Spleen (tissue), 11 donors: ENCODE data around the gene STX18. TPM values are rescaled to one million over a fixed set of nuclear protein-coding genes. Genes with fewer than 3 reads are reported as not detected.

Experiments used
- DNase-seq: peaks from one replicate; pipeline ENCODE4 v3.0.0-alpha.2; 2020
- H3K27ac ChIP-seq, 8 donors: fragments of 200-600 bp; sonication (generic) in 7 of 8; 1 replicate in 4 of 8; 2 replicates in 4 of 8; pipeline versions ENCODE4 v1.5.0 to v1.8.0; 2016 to 2021; ENCODE audit warnings: inconsistent platforms in 4 of 8, mild to moderate bottlenecking in 4 of 8, moderate library complexity in 1 of 8
- H3K27me3 ChIP-seq, 7 donors: fragments of 200-600 bp; sonication (generic) in 6 of 7; replicated peaks in 1 of 7; 1 replicate in 4 of 7; 2 replicates in 3 of 7; pipeline versions ENCODE4 v1.5.0 to v1.8.0; 2016 to 2021; ENCODE audit warnings: inconsistent platforms in 3 of 7, mild to moderate bottlenecking in 1 of 7
- H3K36me3 ChIP-seq, 6 donors: fragments of 200-600 bp; sonication (generic) in 5 of 6; 1 replicate in 4 of 6; 2 replicates in 2 of 6; pipeline versions ENCODE4 v1.5.0 to v1.8.0; 2016 to 2021; ENCODE audit warnings: inconsistent platforms in 2 of 6
- H3K4me1 ChIP-seq, 6 donors: fragments of 200-600 bp; sonication (generic) in 5 of 6; 1 replicate in 3 of 6; 2 replicates in 3 of 6; pipeline versions ENCODE4 v1.5.0 to v1.8.0; 2016 to 2021; ENCODE audit warnings: inconsistent platforms in 3 of 6
- H3K4me3 ChIP-seq, 8 donors: fragments of 200-600 bp; sonication (generic) in 7 of 8; 1 replicate in 4 of 8; 2 replicates in 4 of 8; pipeline versions ENCODE4 v1.5.0 to v1.8.0; 2016 to 2021; ENCODE audit warnings: inconsistent platforms in 4 of 8, mild to moderate bottlenecking in 4 of 8, moderate library complexity in 2 of 8
- H3K9me3 ChIP-seq, 8 donors: fragments of 200-600 bp; sonication (generic) in 7 of 8; 1 replicate in 4 of 8; 2 replicates in 4 of 8; pipeline versions ENCODE4 v1.5.0 to v1.8.0; 2016 to 2021; ENCODE audit warnings: inconsistent platforms in 4 of 8
- CTCF ChIP-seq, 11 experiments: fragments of 200-600 bp in 7 of 11; fragments of 450-650 bp in 4 of 11; sonication (generic) in 4 of 11; IDR thresholded peaks in 8 of 11; conservative IDR thresholded peaks in 3 of 11; 1 replicate in 7 of 11; 2 replicates in 4 of 11; pipeline versions ENCODE4 v1.4.0 to v1.8.0; 2016 to 2021; ENCODE audit warnings: antibody characterized with exemption in 11 of 11, inconsistent platforms in 4 of 11, mild to moderate bottlenecking in 1 of 11
- POLR2A ChIP-seq, 3 donors: fragments of 450-650 bp; IDR thresholded peaks; one replicate each; pipeline ENCODE4 v1.5.1; 2017; ENCODE audit warnings: antibody characterized with exemption in 3 of 3, mild to moderate bottlenecking in 1 of 3
- POLR2AphosphoS5 ChIP-seq, 3 donors: sonication (generic); formaldehyde crosslinking; IDR thresholded peaks; one replicate each; pipeline ENCODE4 v1.5.1; 2017; ENCODE audit warnings: antibody characterized with exemption in 3 of 3
- WGBS, 5 donors: extraction: QIAGEN DNeasy Blood & Tissue Kit in 3 of 5; methylation state at CpG; one replicate each; pipeline versions ENCODE4 v1.1.5 to v1.1.7; 2013 to 2018; 5-methylcytosine and 5-hydroxymethylcytosine counted together
- intact Hi-C: fragments of 100-400 bp; cut with DNase I; formaldehyde crosslinking; loops from one replicate; pipeline ENCODE4 v1.15.0; 2023; ENCODE audit warnings: low total_unique reads
- polyA plus RNA-seq, 3 donors: library from polyadenylated mRNA; stranded (reverse); fragments of 200-250 nt; gene quantifications; one replicate each; pipeline ENCODE4 v1.2.1, GENCODE V29; 2013
- total RNA-seq, 7 donors: library from RNA; depleted of rRNA in 3 of 7; stranded (reverse); fragments of >200 nt in 3 of 7; fragmentation: NEBNext Ultra II Directional in 4 of 7; extraction: Animal tissue kit (Norgen Biotek cat#: 25700) in 4 of 7; gene quantifications; one replicate each; pipeline versions ENCODE4 v1.1.0 to v1.2.1, GENCODE V29; 2016 to 2021
- donor health status: healthy with polysubstance abuse.
- donor health status: DM: no; HTN: no; CAD: no; lungs with moderate emphysema.
- donor health status: DM: no; HTN: no; CAD: no.
- donor health status: Bipolar disorder and iron deficiency.
- donor health status: healthy.
- donor health status: DM: no; HTN: no; CAD: no.
- donor health status: DM: yes; HTN: yes; CAD: no.

The STX18 gene
- total and polyA plus RNA-seq, 10 donors = 19.0 to 45.8 (median 29.8) TPM

GRCh38 chr4:4585012-4585670 lies 43.3 kb upstream of the STX18 start:
- no peak for TF ChIP-seq CTCF (IDR thresholded peaks at IDR 0.05 in 8 of 11, conservative IDR thresholded peaks at IDR 0.05 in 3 of 11)
- 86 to 92% (median 87%) methylated on average over 3 of the region's 3 CpGs for WGBS, 5 donors

GRCh38 chr4:4583606-4584005 lies 41.8 kb upstream of the STX18 start:
- TF ChIP-seq POLR2A (IDR thresholded peaks at IDR 0.05) (no peak), CTCF (IDR thresholded peaks at IDR 0.05 in 8 of 11, conservative IDR thresholded peaks at IDR 0.05 in 3 of 11) (no peak), POLR2AphosphoS5 (IDR thresholded peaks at IDR 0.05) (no peak)
- peaks cover 0 to 13% (median 3%) of the 10 kb centered on the region in 8 donors for H3K9me3 ChIP-seq
- no peak for DNase-seq
- no peaks in the 10 kb centered on the region for H3K4me1 ChIP-seq
- H3K4me3 ChIP-seq = no peak overlapping the region
- no peak overlapping the region for H3K27ac ChIP-seq
- WGBS, 5 donors = 93 to 98% (median 95%) methylated on average over 4 of the region's 4 CpGs
- peaks cover 0 to 4% (median 0%) of the 10 kb centered on the region in 6 donors for H3K36me3 ChIP-seq
- no peaks in the 10 kb centered on the region for H3K27me3 ChIP-seq
- intact Hi-C loops = no loop called here

More at GRCh38 chr4:4585012-4585670, 43.3 kb upstream of the STX18 start:
- no peak for DNase-seq
- intact Hi-C loops = no loop called here
- no peak overlapping the region for H3K27ac ChIP-seq
- H3K4me3 ChIP-seq = no peak overlapping the region
- H3K36me3 ChIP-seq = peaks cover 0 to 4% (median 0%) of the 10 kb centered on the region in 6 donors
- H3K4me1 ChIP-seq = no peaks in the 10 kb centered on the region
- no peaks in the 10 kb centered on the region for H3K27me3 ChIP-seq
- H3K9me3 ChIP-seq = peaks cover 0 to 13% (median 3%) of the 10 kb centered on the region in 8 donors

- no peak for TF ChIP-seq POLR2A (IDR thresholded peaks at IDR 0.05)
- TF ChIP-seq CTCF (IDR thresholded peaks at IDR 0.05 in 8 of 11, conservative IDR thresholded peaks at IDR 0.05 in 3 of 11) = no peak
- TF ChIP-seq POLR2AphosphoS5 (IDR thresholded peaks at IDR 0.05) = no peak
Observed at GRCh38 chr4:4582653-4583052, 40.8 kb upstream of the STX18 start.

GRCh38 chr4:4580494-4580893 lies 38.6 kb upstream of the STX18 start:
- DNase-seq = no peak
- H3K4me3 ChIP-seq = no peak overlapping the region
- no peak overlapping the region for H3K27ac ChIP-seq
- WGBS, 5 donors = 90 to 95% (median 94%) methylated on average over 2 of the region's 2 CpGs
- no peak for TF ChIP-seq CTCF (IDR thresholded peaks at IDR 0.05 in 8 of 11, conservative IDR thresholded peaks at IDR 0.05 in 3 of 11)
- TF ChIP-seq POLR2AphosphoS5 (IDR thresholded peaks at IDR 0.05) = no peak
- TF ChIP-seq POLR2A (IDR thresholded peaks at IDR 0.05) = no peak
- intact Hi-C loops = no loop called here
- no peaks in the 10 kb centered on the region for H3K36me3 ChIP-seq
- H3K9me3 ChIP-seq = no peaks in the 10 kb centered on the region
- peaks cover 0 to 4% (median under 1%) of the 10 kb centered on the region in 6 donors for H3K4me1 ChIP-seq
- peaks cover 0 to 1% (median 0%) of the 10 kb centered on the region in 7 donors for H3K27me3 ChIP-seq

More at GRCh38 chr4:4582653-4583052, 40.8 kb upstream of the STX18 start:
- Histone ChIP-seq H3K27ac (no peak overlapping the region), H3K4me3 (no peak overlapping the region), H3K36me3 (peaks cover 0 to 4% (median 0%) of the 10 kb centered on the region in 6 donors), H3K4me1 (no peaks in the 10 kb centered on the region), H3K9me3 (peaks cover 0 to 11% (median 3%) of the 10 kb centered on the region in 8 donors), H3K27me3 (no peaks in the 10 kb centered on the region)
- no peak for DNase-seq
- intact Hi-C loops = no loop called here
- WGBS, 5 donors = 87 to 97% (median 96%) methylated on average over 4 to 7 of the region's 7 CpGs
